ENCODE measurements around the gene B3GAT1.

- no peak for TF ChIP-seq CTCF (IDR thresholded peaks at IDR 0.05)
- no peak for TF ChIP-seq POLR2A (IDR thresholded peaks at IDR 0.05)
- TF ChIP-seq POLR2AphosphoS5 (IDR thresholded peaks at IDR 0.05), result no peak
- TF ChIP-seq EP300 (IDR thresholded peaks at IDR 0.05; ENCODE audit: low read depth), result no peak
Measured at GRCh38 chr11:134333946-134334345, 78.1 kb downstream of the B3GAT1 start.

All from transverse colon (tissue), 4 donors.